GM18508 (cell line): ENCODE measurements around the gene ENG.
"Not testable (repeated sequence)": the region's sequence is repeated elsewhere in the genome, so short reads cannot be mapped to it uniquely, and the experiment has no call there.

Experiments used
- ATAC-seq: cut with Tn5 transposase; IDR thresholded peaks from one replicate; pipeline ENCODE4 v1.9.1; 2021; ENCODE audit warnings: moderate number of reproducible peaks; ENCODE audit not compliant: insufficient read depth, unreplicated experiment

The ENG gene

GRCh38 chr9:127847833-127848755 lies 6.4 kb downstream of the ENG start:
- ATAC-seq, result no peak

GRCh38 chr9:127847178-127847510 lies 7.3 kb downstream of the ENG start:
- no peak for ATAC-seq

GRCh38 chr9:127846443-127847177 lies 7.8 kb downstream of the ENG start:
- ATAC-seq, result no peak

GRCh38 chr9:127845619-127846018 lies 8.8 kb downstream of the ENG start:
- ATAC-seq, result not testable (repeated sequence)

- ATAC-seq, result no peak
These were observed 9.6 kb downstream of the ENG start for GRCh38 chr9:127844821-127845359.

- no peak for ATAC-seq
These were observed 13.2 kb downstream of the ENG start for GRCh38 chr9:127841087-127841835.

GRCh38 chr9:127838375-127839078 lies 15.9 kb downstream of the ENG start:
- ATAC-seq, result no peak

GRCh38 chr9:127837346-127837745 lies 17.1 kb downstream of the ENG start:
- ATAC-seq, result no peak

GRCh38 chr9:127836561-127836960 lies 17.9 kb downstream of the ENG start:
- not testable (repeated sequence) for ATAC-seq

- no peak for ATAC-seq
These were observed 18.4 kb downstream of the ENG start for GRCh38 chr9:127835991-127836516.

- no peak for ATAC-seq
These were observed 20.9 kb downstream of the ENG start for GRCh38 chr9:127833555-127833954.

GRCh38 chr9:127832248-127832647 lies 22.2 kb downstream of the ENG start:
- ATAC-seq, result no peak

- no peak for ATAC-seq
These were observed 25.1 kb downstream of the ENG start for GRCh38 chr9:127829205-127829906.

GRCh38 chr9:127828262-127829031 lies 26.0 kb downstream of the ENG start:
- no peak for ATAC-seq

GRCh38 chr9:127826253-127826913 lies 28.1 kb downstream of the ENG start:
- ATAC-seq, result no peak

- ATAC-seq, result no peak
These were observed 29.0 kb downstream of the ENG start for GRCh38 chr9:127825319-127826051.

- no peak for ATAC-seq
These were observed 32.4 kb downstream of the ENG start for GRCh38 chr9:127822108-127822507.
